ENCODE results near the gene UBN1. TPM values are rescaled to one million over a fixed set of nuclear protein-coding genes. Genes with fewer than 3 reads are reported as not detected.

The UBN1 gene
- total RNA-seq, 2 experiments from 2014 or later, result 39.6 to 43.4 TPM

- Mint-ChIP-seq H3K27ac (no peak overlapping the region), H3K9me3 (no peaks in the 10 kb centered on the region), H3K36me3 (peaks cover 15% of the 10 kb centered on the region), H3K27me3 (no peaks in the 10 kb centered on the region), H3K4me1 (peaks cover 2% of the 10 kb centered on the region), H3K4me3 (no peak overlapping the region)
- POLR2A ChIA-PET, result no interaction called here
- no peak for DNase-seq
- ATAC-seq (ENCODE audit: low read depth), result no peak
Measured at GRCh38 chr16:4830408-4830807, 16.9 kb upstream of the UBN1 start.

- POLR2A ChIA-PET, result no interaction called here
- ATAC-seq (ENCODE audit: low read depth), result no peak
- peaks cover 17% of the 10 kb centered on the region for H3K36me3 Mint-ChIP-seq
- DNase-seq, result no peak
- peaks cover 5% of the 10 kb centered on the region for H3K4me1 Mint-ChIP-seq
- H3K27me3 Mint-ChIP-seq, result no peaks in the 10 kb centered on the region
- no peaks in the 10 kb centered on the region for H3K9me3 Mint-ChIP-seq
- H3K27ac Mint-ChIP-seq, result no peak overlapping the region
- no peak overlapping the region for H3K4me3 Mint-ChIP-seq
Measured at GRCh38 chr16:4831616-4832015, 15.7 kb upstream of the UBN1 start.

DNA sequence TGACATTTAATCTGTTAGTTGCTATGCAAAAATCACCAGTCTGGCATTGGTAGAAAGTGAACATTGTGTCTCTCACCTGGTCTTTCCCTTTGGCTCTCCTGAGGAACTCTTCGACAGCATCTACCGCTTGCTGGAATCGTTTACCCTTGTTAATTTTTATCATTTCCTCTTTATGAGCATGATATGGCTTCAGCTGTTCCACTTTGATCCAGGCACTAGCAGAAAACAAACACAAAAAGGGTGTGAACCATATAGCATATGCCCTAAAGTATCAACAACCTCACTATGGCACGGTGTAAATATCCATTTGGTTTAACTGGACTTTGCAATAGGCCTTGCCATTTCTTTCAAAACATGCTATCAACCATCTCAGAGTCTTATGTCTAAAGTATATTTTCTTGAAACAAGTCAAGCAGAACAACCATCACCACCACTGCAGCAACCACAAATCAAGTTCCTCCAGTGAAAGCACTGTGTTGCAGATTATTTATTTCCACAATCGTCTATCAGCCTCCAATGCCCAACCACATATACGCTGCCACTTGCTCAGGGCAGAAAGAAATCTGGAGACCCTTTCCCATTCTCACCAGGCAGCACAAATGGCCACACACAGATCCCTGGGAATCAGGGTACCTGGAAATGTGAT, 14.5 kb upstream of the UBN1 start:
- Mint-ChIP-seq H3K4me3 (no peak overlapping the region), H3K27ac (no peak overlapping the region), H3K9me3 (no peaks in the 10 kb centered on the region), H3K36me3 (peaks cover 20% of the 10 kb centered on the region), H3K4me1 (peaks cover 7% of the 10 kb centered on the region), H3K27me3 (no peaks in the 10 kb centered on the region)
- no peak for DNase-seq
- POLR2A ChIA-PET, result no interaction called here
- ATAC-seq (ENCODE audit: low read depth), result no peak

- no peak overlapping the region for H3K27ac Mint-ChIP-seq
- H3K36me3 Mint-ChIP-seq, result peaks cover 20% of the 10 kb centered on the region
- ATAC-seq (ENCODE audit: low read depth) (no peak), DNase-seq (no peak)
- H3K4me3 Mint-ChIP-seq, result no peak overlapping the region
- H3K9me3 Mint-ChIP-seq, result no peaks in the 10 kb centered on the region
- no peaks in the 10 kb centered on the region for H3K27me3 Mint-ChIP-seq
- H3K4me1 Mint-ChIP-seq, result peaks cover 10% of the 10 kb centered on the region
- POLR2A ChIA-PET, result interaction anchor here (0.9 kb wide), 1 partner anchor 14 kb away, joined by 3 read pairs; no protein-coding TSS in a partner anchor
Measured at GRCh38 chr16:4833584-4833983, 13.7 kb upstream of the UBN1 start.

- Mint-ChIP-seq H3K4me1 (peaks cover 16% of the 10 kb centered on the region), H3K4me3 (no peak overlapping the region), H3K27ac (no peak overlapping the region), H3K9me3 (no peaks in the 10 kb centered on the region), H3K36me3 (peaks cover 18% of the 10 kb centered on the region), H3K27me3 (no peaks in the 10 kb centered on the region)
- no peak for ATAC-seq (ENCODE audit: low read depth)
- POLR2A ChIA-PET, result no interaction called here
- no peak for DNase-seq
Measured at GRCh38 chr16:4836727-4837126, 10.6 kb upstream of the UBN1 start.

DNA sequence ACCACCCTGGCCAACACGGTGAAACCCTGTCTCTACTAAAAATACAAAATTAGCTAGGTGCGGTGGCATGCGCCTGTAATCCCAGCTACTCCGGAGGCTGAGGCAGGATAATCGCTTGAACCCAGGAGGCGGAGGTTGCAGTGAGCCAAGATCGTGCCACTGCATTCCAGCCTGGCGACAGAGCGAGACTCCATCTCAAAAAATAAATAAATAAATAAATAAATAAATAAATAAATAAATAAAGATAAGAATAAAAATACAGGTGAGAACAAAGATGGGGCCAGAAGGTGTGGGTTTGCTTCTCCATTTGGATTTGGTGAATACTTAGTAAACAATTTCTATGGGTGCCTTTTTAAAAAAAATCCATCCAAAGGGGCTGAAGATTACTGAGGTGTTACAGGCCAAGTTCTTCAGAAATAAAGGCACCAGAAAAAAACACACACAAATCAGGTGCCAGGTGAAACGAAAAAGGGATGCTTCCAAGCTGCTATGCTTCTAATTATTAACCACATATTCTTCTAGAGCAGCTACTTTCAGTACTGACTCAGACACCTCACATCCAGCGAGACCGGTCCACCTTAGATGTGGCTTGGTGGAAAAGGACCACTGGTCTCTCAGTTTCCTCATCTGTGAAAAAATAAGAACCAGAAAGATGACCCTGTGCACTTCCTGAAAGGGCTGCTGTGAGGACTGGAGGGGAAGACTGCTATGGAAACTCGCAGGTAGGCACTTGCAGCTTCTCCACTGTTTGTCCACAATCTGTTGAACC, 9.4 kb upstream of the UBN1 start:
- Mint-ChIP-seq H3K9me3 (no peaks in the 10 kb centered on the region), H3K27me3 (no peaks in the 10 kb centered on the region), H3K27ac (no peak overlapping the region), H3K36me3 (peaks cover 16% of the 10 kb centered on the region), H3K4me3 (no peak overlapping the region), H3K4me1 (peaks cover 16% of the 10 kb centered on the region)
- ATAC-seq (ENCODE audit: low read depth) (no peak), DNase-seq (no peak)
- POLR2A ChIA-PET, result interaction anchor here (0.6 to 0.8 kb wide), 3 partner anchors 24 to 75 kb away, joined by 3 read pairs; no protein-coding TSS in a partner anchor

GRCh38 chr16:4839942-4840341, 7.3 kb upstream of the UBN1 start:
- peaks cover 26% of the 10 kb centered on the region for H3K36me3 Mint-ChIP-seq
- H3K27me3 Mint-ChIP-seq, result no peaks in the 10 kb centered on the region
- POLR2A ChIA-PET, result no interaction called here
- no peaks in the 10 kb centered on the region for H3K9me3 Mint-ChIP-seq
- no peak overlapping the region for H3K27ac Mint-ChIP-seq
- H3K4me3 Mint-ChIP-seq, result no peak overlapping the region
- no peak for DNase-seq
- H3K4me1 Mint-ChIP-seq, result peaks cover 18% of the 10 kb centered on the region
- ATAC-seq (ENCODE audit: low read depth), result no peak

- Mint-ChIP-seq H3K36me3 (peaks cover 30% of the 10 kb centered on the region), H3K4me1 (peaks cover 26% of the 10 kb centered on the region), H3K9me3 (no peaks in the 10 kb centered on the region), H3K4me3 (no peak overlapping the region), H3K27ac (no peak overlapping the region), H3K27me3 (no peaks in the 10 kb centered on the region)
- DNase-seq, result no peak
- no peak for ATAC-seq (ENCODE audit: low read depth)
- POLR2A ChIA-PET, result interaction anchor here (0.6 kb wide), 1 partner anchor 38 kb away, joined by 3 read pairs; the partner anchor contains the start of gene ROGDI
Measured at GRCh38 chr16:4840984-4841383, 6.3 kb upstream of the UBN1 start.

- H3K36me3 Mint-ChIP-seq, result peaks cover 16% of the 10 kb centered on the region
- POLR2A ChIA-PET, result interaction anchor here (0.9 to 1.6 kb wide), 5 partner anchors 18 to 341 kb away, joined by 3 to 4 read pairs (median 3); no protein-coding TSS in a partner anchor
- no peaks in the 10 kb centered on the region for H3K27me3 Mint-ChIP-seq
- no peak for ATAC-seq (ENCODE audit: low read depth)
- H3K4me3 Mint-ChIP-seq, result peak overlapping the region; percentile 88
- DNase-seq, result no peak
- H3K27ac Mint-ChIP-seq, result peak overlapping the region; percentile 88
- no peaks in the 10 kb centered on the region for H3K9me3 Mint-ChIP-seq
- peaks cover 42% of the 10 kb centered on the region for H3K4me1 Mint-ChIP-seq
Measured at GRCh38 chr16:4846503-4846900, 779 bp upstream of the UBN1 start.

- H3K27ac Mint-ChIP-seq, result peak overlapping the region; percentile 82
- H3K27me3 Mint-ChIP-seq, result no peaks in the 10 kb centered on the region
- DNase-seq (no peak), ATAC-seq (ENCODE audit: low read depth) (peak; percentile 20)
- no peaks in the 10 kb centered on the region for H3K9me3 Mint-ChIP-seq
- H3K4me3 Mint-ChIP-seq, result peak overlapping the region; percentile 90
- H3K4me1 Mint-ChIP-seq, result peaks cover 47% of the 10 kb centered on the region
- POLR2A ChIA-PET, result interaction anchor here (0.6 to 1.4 kb wide), 5 partner anchors 9 to 113 kb away, joined by 3 to 4 read pairs (median 3); partner anchors contain the start of genes DNAAF8 and ROGDI
- H3K36me3 Mint-ChIP-seq, result peaks cover 14% of the 10 kb centered on the region
Measured at GRCh38 chr16:4847774-4848587, 700 bp downstream of the UBN1 start.

GRCh38 chr16:4850211-4850610, 2.9 kb downstream of the UBN1 start:
- no peak overlapping the region for H3K27ac Mint-ChIP-seq
- peaks cover 43% of the 10 kb centered on the region for H3K4me1 Mint-ChIP-seq
- POLR2A ChIA-PET, result interaction anchor here (0.7 kb wide), 1 partner anchor 41 kb away, joined by 6 read pairs; no protein-coding TSS in a partner anchor
- H3K9me3 Mint-ChIP-seq, result no peaks in the 10 kb centered on the region
- H3K36me3 Mint-ChIP-seq, result peaks cover 11% of the 10 kb centered on the region
- no peaks in the 10 kb centered on the region for H3K27me3 Mint-ChIP-seq
- no peak for ATAC-seq (ENCODE audit: low read depth)
- H3K4me3 Mint-ChIP-seq, result peak overlapping the region; percentile 25
- no peak for DNase-seq

GRCh38 chr16:4852221-4852872, 5.1 kb downstream of the UBN1 start:
- H3K4me3 Mint-ChIP-seq, result no peak overlapping the region
- H3K9me3 Mint-ChIP-seq, result no peaks in the 10 kb centered on the region
- peaks cover 11% of the 10 kb centered on the region for H3K36me3 Mint-ChIP-seq
- DNase-seq (no peak), ATAC-seq (ENCODE audit: low read depth) (no peak)
- no peaks in the 10 kb centered on the region for H3K27me3 Mint-ChIP-seq
- H3K27ac Mint-ChIP-seq, result no peak overlapping the region
- peaks cover 31% of the 10 kb centered on the region for H3K4me1 Mint-ChIP-seq
- POLR2A ChIA-PET, result no interaction called here

GRCh38 chr16:4855371-4855770, 8.1 kb downstream of the UBN1 start:
- no peak overlapping the region for H3K27ac Mint-ChIP-seq
- no peak overlapping the region for H3K4me3 Mint-ChIP-seq
- no peaks in the 10 kb centered on the region for H3K9me3 Mint-ChIP-seq
- no peak for ATAC-seq (ENCODE audit: low read depth)
- peaks cover 28% of the 10 kb centered on the region for H3K36me3 Mint-ChIP-seq
- no peak for DNase-seq
- POLR2A ChIA-PET, result no interaction called here
- H3K27me3 Mint-ChIP-seq, result no peaks in the 10 kb centered on the region
- peaks cover 15% of the 10 kb centered on the region for H3K4me1 Mint-ChIP-seq

Measured in activated naive CD8-positive, alpha-beta T cell treated with anti-CD3 and anti-CD28 coated beads, Interleukin-2, amount 10 ng/mL, durations not matched to agents 7 days and 5 days (primary cell).